Transverse colon (tissue), 3 donors: Measurements from ENCODE around the gene LYG1.
"Not testable (repeated sequence)": the region's sequence is repeated elsewhere in the genome, so short reads cannot be mapped to it uniquely, and the experiment has no call there.

Experiments used
- EP300 ChIP-seq: sonication (generic); formaldehyde crosslinking; IDR thresholded peaks from one replicate; pipeline ENCODE4 v1.6.1; 2017; ENCODE audit warnings: antibody characterized with exemption, low read depth
- TF ChIP-seq, protein P1 (sequence below), 5 experiments: fragments of 200-600 bp in 3 of 5; fragments of 450-650 bp in 2 of 5; sonication (generic) in 3 of 5; IDR thresholded peaks; 1 replicate in 2 of 5; 2 replicates in 3 of 5; pipeline ENCODE4 v1.5.1; 2016 to 2017; ENCODE audit warnings: antibody characterized with exemption in 5 of 5, inconsistent platforms in 3 of 5, mild to moderate bottlenecking in 2 of 5, moderate library complexity in 1 of 5

DNA sequence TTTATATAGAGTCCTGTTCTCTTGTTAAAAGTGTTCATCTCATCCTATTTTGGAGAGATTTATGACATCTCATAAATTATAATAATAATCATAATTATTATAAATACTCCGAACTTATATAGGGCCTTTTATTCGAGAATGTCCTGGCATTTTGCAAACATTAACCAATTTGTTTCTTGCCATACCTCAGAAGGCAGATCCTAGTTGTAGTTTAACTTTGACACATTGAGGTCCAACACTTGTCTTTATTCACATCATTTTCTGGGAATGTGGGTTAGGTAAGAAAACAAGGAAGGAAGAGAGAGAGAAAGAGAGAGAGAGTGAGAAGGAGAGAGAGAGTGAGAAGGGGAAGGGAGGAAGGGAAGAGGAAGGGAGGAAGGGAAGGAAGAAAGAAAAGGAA lies at the start of gene LYG1:
- TF ChIP-seq, protein P1, sequence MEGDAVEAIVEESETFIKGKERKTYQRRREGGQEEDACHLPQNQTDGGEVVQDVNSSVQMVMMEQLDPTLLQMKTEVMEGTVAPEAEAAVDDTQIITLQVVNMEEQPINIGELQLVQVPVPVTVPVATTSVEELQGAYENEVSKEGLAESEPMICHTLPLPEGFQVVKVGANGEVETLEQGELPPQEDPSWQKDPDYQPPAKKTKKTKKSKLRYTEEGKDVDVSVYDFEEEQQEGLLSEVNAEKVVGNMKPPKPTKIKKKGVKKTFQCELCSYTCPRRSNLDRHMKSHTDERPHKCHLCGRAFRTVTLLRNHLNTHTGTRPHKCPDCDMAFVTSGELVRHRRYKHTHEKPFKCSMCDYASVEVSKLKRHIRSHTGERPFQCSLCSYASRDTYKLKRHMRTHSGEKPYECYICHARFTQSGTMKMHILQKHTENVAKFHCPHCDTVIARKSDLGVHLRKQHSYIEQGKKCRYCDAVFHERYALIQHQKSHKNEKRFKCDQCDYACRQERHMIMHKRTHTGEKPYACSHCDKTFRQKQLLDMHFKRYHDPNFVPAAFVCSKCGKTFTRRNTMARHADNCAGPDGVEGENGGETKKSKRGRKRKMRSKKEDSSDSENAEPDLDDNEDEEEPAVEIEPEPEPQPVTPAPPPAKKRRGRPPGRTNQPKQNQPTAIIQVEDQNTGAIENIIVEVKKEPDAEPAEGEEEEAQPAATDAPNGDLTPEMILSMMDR (IDR thresholded peaks at IDR 0.05) = not testable (repeated sequence)
- TF ChIP-seq EP300 = not testable (repeated sequence)
